K562 (cell line): ENCODE measurements around the gene DNAJC11. TPM values are rescaled to one million over a fixed set of nuclear protein-coding genes. Genes with fewer than 3 reads are reported as not detected.

Experiments
- ARID2 ChIP-seq: fragments of 450-650 bp; IDR thresholded peaks from 2 replicates; pipeline ENCODE4 v1.6.1; 2017; ENCODE audit warnings: antibody characterized with exemption, mild to moderate bottlenecking
- ARID3A ChIP-seq: IDR thresholded peaks from 2 replicates; pipeline ENCODE4 v1.6.1; 2012; ENCODE audit warnings: low read depth, low read length, improper control_type of control experiment, borderline replicate concordance
- CBX2 ChIP-seq: fragments of 200-600 bp; sonication (generic); IDR thresholded peaks from one replicate; pipeline ENCODE4 v1.6.1; 2012; ENCODE audit warnings: mild to moderate bottlenecking, low read length, inconsistent platforms; ENCODE audit not compliant: insufficient read depth, poor library complexity, severe bottlenecking
- FOSL1 ChIP-seq: fragments of 200-800 bp; sonication (Bioruptor generic); conservative IDR thresholded peaks from 2 replicates; pipeline ENCODE4 v1.6.1; 2016; ENCODE audit warnings: missing genetic modification characterization, missing compliant biosample characterization
- FOXK2 ChIP-seq, 2 experiments: fragments of 450-650 bp; IDR thresholded peaks in 1 of 2; conservative IDR thresholded peaks in 1 of 2; 2 replicates each; pipeline ENCODE4 v1.6.1; 2016; ENCODE audit warnings: low read depth in 2 of 2, mild to moderate bottlenecking in 1 of 2
- HDAC1 ChIP-seq, 2 experiments: fragments of 450-650 bp; IDR thresholded peaks; 2 replicates each; pipeline ENCODE4 v1.6.1; 2016 to 2017; ENCODE audit warnings: inconsistent platforms in 1 of 2, mild to moderate bottlenecking in 1 of 2, moderate library complexity in 1 of 2
- SMARCE1 ChIP-seq: fragments of 450-650 bp; IDR thresholded peaks from 2 replicates; pipeline ENCODE4 v1.7.1; 2016; ENCODE audit warnings: mild to moderate bottlenecking
- THRAP3 ChIP-seq: fragments of 450-650 bp; IDR thresholded peaks from 2 replicates; pipeline ENCODE4 v1.6.1; 2016; ENCODE audit warnings: mild to moderate bottlenecking, inconsistent platforms, borderline replicate concordance
- ZBTB40 ChIP-seq, 2 experiments: fragments of 450-650 bp in 1 of 2; sonication (generic) in 1 of 2; formaldehyde crosslinking in 1 of 2; IDR thresholded peaks; 2 replicates each; pipeline versions ENCODE4 v1.7.1 to v1.9.0; 2016 to 2022; ENCODE audit warnings: inconsistent platforms in 1 of 2, mild to moderate bottlenecking in 1 of 2, missing genetic modification reagents in 1 of 2
- ZNF586 ChIP-seq: fragments of 450-650 bp; formaldehyde crosslinking; conservative IDR thresholded peaks from 2 replicates; pipeline ENCODE4 v1.4.0; 2020; ENCODE audit warnings: mild to moderate bottlenecking, moderate library complexity
- ZNF76 ChIP-seq: fragments of 250-450 bp; sonication (Bioruptor Pico); IDR thresholded peaks from 2 replicates; pipeline ENCODE4 v1.4.0; 2020; ENCODE audit warnings: mild to moderate bottlenecking, moderate library complexity, borderline replicate concordance
- ZNF778 ChIP-seq: fragments of 450-650 bp; formaldehyde crosslinking; IDR thresholded peaks from 2 replicates; pipeline ENCODE4 v1.4.0; 2020; ENCODE audit warnings: mild to moderate bottlenecking, moderate library complexity
- polyA plus RNA-seq, 8 experiments: library from polyadenylated mRNA; depleted of rRNA in 4 of 8; stranded (reverse) in 5 of 8; unstranded in 3 of 8; fragments of >200 nt; fragmentation: Nextera tagmentation in 2 of 8; fragmentation: Illumina TruSeq in 1 of 8; extraction: Ambion mirVana in 2 of 8; extraction: Trizol in 1 of 8; gene quantifications; 2 replicates each; pipeline versions ENCODE4 v1.2.1 to v1.2.3, GENCODE V29; 2011 to 2014; ENCODE audit warnings: inconsistent platforms in 1 of 8, missing spikeins in 1 of 8
- total RNA-seq, 7 experiments: library from RNA; depleted of rRNA in 6 of 7; stranded (reverse); fragments of >200 nt in 6 of 7; fragmentation: Illumina TruSeq in 2 of 7; extraction: Trizol in 2 of 7; gene quantifications; 2 replicates each; pipeline versions ENCODE4 v1.2.1 to v1.2.3, GENCODE V29; 2011 to 2021; ENCODE audit warnings: low replicate concordance in 1 of 7

The DNAJC11 gene
- total and polyA plus RNA-seq, 9 of the 15 experiments (the other 6 are each of a cell fraction or from before 2014, with no cell fraction given) = 14.1 to 123 (median 76.6) TPM

GRCh38 chr1:6601049-6601922, 100.3 kb downstream of the DNAJC11 start (continued):
- TF ChIP-seq ARID3A (peak; percentile 43; the same call in 1 of the 2 replicates), ARID2 (no peak), HDAC1 (IDR thresholded peaks at IDR 0.05) (peak in 1 of 2 experiments; percentile 95; a peak in 2 of 4 replicates), ZNF586 (CRISPR knock-in tag) (no peak), FOSL1 (peak; percentile 98), ZNF778 (no peak), ZNF76 (CRISPR knock-in tag) (no peak), THRAP3 (no peak), CBX2 (no peak), ZBTB40 (IDR thresholded peaks at IDR 0.05) (peak; percentile 15; the same call in 1 of the 2 replicates), ZBTB40 (CRISPR knock-in tag; IDR thresholded peaks at IDR 0.05) (no peak), FOXK2 (conservative IDR thresholded peaks at IDR 0.05 in 1 of 2, IDR thresholded peaks at IDR 0.05 in 1 of 2; ENCODE audit: low read depth in 2 of 2) (peak; percentile 99 to 100), SMARCE1 (peak; percentile 64; the same call in 1 of the 2 replicates)
